Peyer's patch (tissue), 4 donors: Measurements from ENCODE around the gene DPCD.

Experiments used
- POLR2A ChIP-seq, 2 donors: fragments of 450-650 bp; IDR thresholded peaks; one replicate each; pipeline ENCODE4 v1.5.1; 2017; ENCODE audit warnings: antibody characterized with exemption in 2 of 2, mild to moderate bottlenecking in 2 of 2, moderate library complexity in 2 of 2
- TF ChIP-seq, protein P1 (sequence below), 6 experiments: fragments of 450-650 bp in 4 of 6; fragments of 200-600 bp in 2 of 6; sonication (generic) in 1 of 6; IDR thresholded peaks; one replicate each; pipeline ENCODE4 v1.5.1; 2017 to 2019; ENCODE audit warnings: antibody characterized with exemption in 6 of 6, mild to moderate bottlenecking in 3 of 6, moderate library complexity in 1 of 6

DNA sequence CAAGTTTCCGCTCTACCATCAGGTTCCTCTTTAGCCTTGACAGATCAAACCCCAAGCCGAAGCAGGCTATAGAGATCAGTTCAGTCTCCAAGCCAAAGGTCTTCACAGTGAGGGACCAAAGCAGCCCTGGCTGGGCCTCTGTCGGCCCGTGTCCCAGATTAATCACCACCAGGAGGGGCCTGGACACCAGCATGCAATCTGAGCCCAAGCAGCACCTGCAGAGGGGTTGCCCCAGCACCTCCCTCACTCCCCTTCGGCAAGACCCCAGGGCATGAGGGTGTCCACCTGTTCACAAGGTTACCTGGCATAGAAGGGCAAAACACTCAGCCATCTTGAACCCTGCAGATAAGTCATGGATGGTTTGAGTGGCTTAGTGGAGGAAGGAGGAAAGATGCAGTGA is 70.9 kb downstream of the DPCD start:
- TF ChIP-seq, protein P1, sequence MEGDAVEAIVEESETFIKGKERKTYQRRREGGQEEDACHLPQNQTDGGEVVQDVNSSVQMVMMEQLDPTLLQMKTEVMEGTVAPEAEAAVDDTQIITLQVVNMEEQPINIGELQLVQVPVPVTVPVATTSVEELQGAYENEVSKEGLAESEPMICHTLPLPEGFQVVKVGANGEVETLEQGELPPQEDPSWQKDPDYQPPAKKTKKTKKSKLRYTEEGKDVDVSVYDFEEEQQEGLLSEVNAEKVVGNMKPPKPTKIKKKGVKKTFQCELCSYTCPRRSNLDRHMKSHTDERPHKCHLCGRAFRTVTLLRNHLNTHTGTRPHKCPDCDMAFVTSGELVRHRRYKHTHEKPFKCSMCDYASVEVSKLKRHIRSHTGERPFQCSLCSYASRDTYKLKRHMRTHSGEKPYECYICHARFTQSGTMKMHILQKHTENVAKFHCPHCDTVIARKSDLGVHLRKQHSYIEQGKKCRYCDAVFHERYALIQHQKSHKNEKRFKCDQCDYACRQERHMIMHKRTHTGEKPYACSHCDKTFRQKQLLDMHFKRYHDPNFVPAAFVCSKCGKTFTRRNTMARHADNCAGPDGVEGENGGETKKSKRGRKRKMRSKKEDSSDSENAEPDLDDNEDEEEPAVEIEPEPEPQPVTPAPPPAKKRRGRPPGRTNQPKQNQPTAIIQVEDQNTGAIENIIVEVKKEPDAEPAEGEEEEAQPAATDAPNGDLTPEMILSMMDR (IDR thresholded peaks at IDR 0.05), result no peak
- no peak for TF ChIP-seq POLR2A (IDR thresholded peaks at IDR 0.05)
